ENCODE data around the gene FOXA2.

- TF ChIP-seq POLR2A (IDR thresholded peaks at IDR 0.05) = no peak
- TF ChIP-seq CTCF (IDR thresholded peaks at IDR 0.05) = no peak
These were observed 9.2 kb downstream of the FOXA2 start for GRCh38 chr20:22575087-22575721.
